HepG2 (cell line): Measurements from ENCODE around the gene TNP2. TPM values are rescaled to one million over a fixed set of nuclear protein-coding genes. Genes with fewer than 3 reads are reported as not detected.
A peak's percentile ranks its signal among the peaks of the same experiment; 100 is the strongest.

Source experiments
- AHR ChIP-seq: IDR thresholded peaks from 2 replicates; pipeline ENCODE4 v1.6.1; 2018; ENCODE audit warnings: missing genetic modification reagents, missing compliant biosample characterization
- CCDC6 ChIP-seq: sonication (generic); formaldehyde crosslinking; IDR thresholded peaks from 2 replicates; pipeline ENCODE4 v1.8.1; 2022; ENCODE audit warnings: mild to moderate bottlenecking, missing genetic modification reagents, moderate library complexity
- CHD4 ChIP-seq: fragments of 200-600 bp; sonication (generic); IDR thresholded peaks from 2 replicates; pipeline ENCODE4 v1.7.0; 2017; ENCODE audit warnings: mild to moderate bottlenecking, low read length, borderline replicate concordance
- CREM ChIP-seq, 2 experiments: sonication (generic) in 1 of 2; formaldehyde crosslinking in 1 of 2; IDR thresholded peaks; 2 replicates each; pipeline versions ENCODE4 v1.4.0 to v1.6.1; 2016 to 2020; ENCODE audit warnings: antibody characterized with exemption in 1 of 2, mild to moderate bottlenecking in 1 of 2, missing genetic modification reagents in 1 of 2
- KDM5B ChIP-seq: sonication (generic); formaldehyde crosslinking; IDR thresholded peaks from 2 replicates; pipeline ENCODE4 v1.4.0; 2020; ENCODE audit warnings: missing genetic modification reagents, mild to moderate bottlenecking, borderline replicate concordance
- KLF15 ChIP-seq: sonication (generic); formaldehyde crosslinking; IDR thresholded peaks from 2 replicates; pipeline ENCODE4 v1.8.1; 2023; ENCODE audit warnings: borderline replicate concordance, mild to moderate bottlenecking, inconsistent platforms, missing genetic modification reagents, mixed read lengths
- MAFF ChIP-seq: IDR thresholded peaks from 2 replicates; pipeline ENCODE4 v1.6.1; 2011; ENCODE audit warnings: low read depth, low read length, improper control_type of control experiment
- MED1 ChIP-seq: sonication (generic); formaldehyde crosslinking; IDR thresholded peaks from 2 replicates; pipeline ENCODE4 v1.4.0; 2020; ENCODE audit warnings: missing genetic modification reagents
- MIXL1 ChIP-seq: IDR thresholded peaks from 2 replicates; pipeline ENCODE4 v1.6.1; 2016
- MTF1 ChIP-seq: sonication (generic); formaldehyde crosslinking; IDR thresholded peaks from 2 replicates; pipeline ENCODE4 v1.5.0; 2020; ENCODE audit warnings: missing genetic modification reagents
- NR2F2 ChIP-seq: IDR thresholded peaks from 2 replicates; pipeline ENCODE4 v1.6.1; 2012; ENCODE audit warnings: low read depth, inconsistent platforms, borderline replicate concordance
- PHF5A ChIP-seq: IDR thresholded peaks from one replicate; pipeline ENCODE4 v1.6.1; 2018; ENCODE audit warnings: low read depth, missing genetic modification reagents; ENCODE audit not compliant: unreplicated experiment
- PRDM4 ChIP-seq: sonication (generic); formaldehyde crosslinking; IDR thresholded peaks from 2 replicates; pipeline ENCODE4 v1.9.0; 2021; ENCODE audit warnings: missing genetic modification reagents, borderline replicate concordance
- RFXAP ChIP-seq: sonication (generic); formaldehyde crosslinking; IDR thresholded peaks from 2 replicates; pipeline ENCODE4 v1.4.0; 2020; ENCODE audit warnings: missing genetic modification reagents, borderline replicate concordance
- RNF2 ChIP-seq: fragments of 450-650 bp; conservative IDR thresholded peaks from 2 replicates; pipeline ENCODE4 v1.6.1; 2016; ENCODE audit warnings: low read depth
- SMAD1 ChIP-seq: sonication (generic); formaldehyde crosslinking; IDR thresholded peaks from 2 replicates; pipeline ENCODE4 v1.4.0; 2020; ENCODE audit warnings: missing genetic modification reagents, low read depth, mild to moderate bottlenecking, borderline replicate concordance
- SP5 ChIP-seq: IDR thresholded peaks from 2 replicates; pipeline ENCODE4 v1.6.1; 2016; ENCODE audit warnings: low read depth, borderline replicate concordance
- TGIF2 ChIP-seq: IDR thresholded peaks from 2 replicates; pipeline ENCODE4 v1.6.1; 2016; ENCODE audit warnings: control low read depth, missing compliant biosample characterization
- ZBTB38 ChIP-seq: sonication (generic); formaldehyde crosslinking; IDR thresholded peaks from 2 replicates; pipeline ENCODE4 v1.5.1; 2020; ENCODE audit warnings: mild to moderate bottlenecking, missing genetic modification reagents
- ZNF136 ChIP-seq: sonication (generic); formaldehyde crosslinking; IDR thresholded peaks from 2 replicates; pipeline ENCODE4 v1.8.1; 2022; ENCODE audit warnings: low read depth, mild to moderate bottlenecking, moderate library complexity, missing genetic modification reagents
- ZNF20 ChIP-seq: sonication (generic); formaldehyde crosslinking; IDR thresholded peaks from 2 replicates; pipeline ENCODE4 v1.4.0; 2020; ENCODE audit warnings: mild to moderate bottlenecking, moderate library complexity, missing genetic modification reagents
- ZNF224 ChIP-seq: sonication (generic); formaldehyde crosslinking; IDR thresholded peaks from 2 replicates; pipeline ENCODE4 v1.5.0; 2020; ENCODE audit warnings: mild to moderate bottlenecking, missing genetic modification reagents
- ZNF24 ChIP-seq: fragments of 450-650 bp; IDR thresholded peaks from 2 replicates; pipeline ENCODE4 v1.6.1; 2017; ENCODE audit warnings: antibody characterized with exemption, mild to moderate bottlenecking
- ZNF543 ChIP-seq: sonication (generic); formaldehyde crosslinking; IDR thresholded peaks from 2 replicates; pipeline ENCODE4 v1.4.0; 2020; ENCODE audit warnings: mild to moderate bottlenecking, missing genetic modification reagents
- ZNF576 ChIP-seq: sonication (generic); formaldehyde crosslinking; IDR thresholded peaks from 2 replicates; pipeline ENCODE4 v1.4.0; 2020; ENCODE audit warnings: mild to moderate bottlenecking, missing genetic modification reagents
- ZNF710 ChIP-seq: sonication (generic); formaldehyde crosslinking; IDR thresholded peaks from 2 replicates; pipeline ENCODE4 v1.5.0; 2020; ENCODE audit warnings: mild to moderate bottlenecking, missing genetic modification reagents, borderline replicate concordance
- ZNF788 ChIP-seq: sonication (generic); formaldehyde crosslinking; IDR thresholded peaks from 2 replicates; pipeline ENCODE4 v1.5.0; 2020; ENCODE audit warnings: mild to moderate bottlenecking, missing genetic modification reagents, borderline replicate concordance
- polyA plus RNA-seq, 8 experiments: library from polyadenylated mRNA; depleted of rRNA in 3 of 8; stranded (reverse) in 7 of 8; unstranded in 1 of 8; fragments of >200 nt; fragmentation: Illumina TruSeq in 4 of 8; extraction: Trizol in 4 of 8; gene quantifications; 2 replicates each; pipeline versions ENCODE4 v1.2.1 to v1.2.3, GENCODE V29; 2011 to 2016; ENCODE audit warnings: low read depth in 4 of 8, missing spikeins in 1 of 8, mixed read lengths in 1 of 8; ENCODE audit not compliant: insufficient read depth in 1 of 8
- total RNA-seq, 5 experiments: library from RNA; depleted of rRNA; stranded (reverse); fragments of >200 nt; fragmentation: Illumina TruSeq; extraction: Trizol; gene quantifications; 2 replicates each; pipeline ENCODE4 v1.2.3, GENCODE V29; 2016; ENCODE audit warnings: low read depth in 1 of 5

TNP2 gene
- total and polyA plus RNA-seq, 2 of the 13 experiments (the other 11 are each of a cell fraction or from before 2014, with no cell fraction given) = not detected

GRCh38 chr16:11297492-11298142 is 28.5 kb upstream of the TNP2 start (continued):
- no peak for TF ChIP-seq ZNF576 (CRISPR knock-in tag)
- TF ChIP-seq RNF2 = no peak
- TF ChIP-seq KLF15 (CRISPR knock-in tag) = no peak
- peak; percentile 81 for TF ChIP-seq MED1 (CRISPR knock-in tag)
- no peak; the same call in 1 of the 2 replicates for TF ChIP-seq ZNF20 (CRISPR knock-in tag)
- peak; percentile 76; the same call in 1 of the 2 replicates for TF ChIP-seq RFXAP (CRISPR knock-in tag)
- no peak for TF ChIP-seq ZNF24
- no peak; the same call in 1 of the 2 replicates for TF ChIP-seq PRDM4
- TF ChIP-seq SMAD1 (CRISPR knock-in tag) = peak; percentile 65; the same call in 1 of the 2 replicates
- TF ChIP-seq CREM (IDR thresholded peaks at IDR 0.05) = no peak
- no peak for TF ChIP-seq CREM (CRISPR knock-in tag; IDR thresholded peaks at IDR 0.05)
- no peak for TF ChIP-seq CHD4
- no peak for TF ChIP-seq MAFF
- TF ChIP-seq CCDC6 = peak; percentile 56; the same call in 1 of the 2 replicates
- peak; percentile 3 for TF ChIP-seq PHF5A
- peak; percentile 86; the same call in 1 of the 2 replicates for TF ChIP-seq KDM5B (CRISPR knock-in tag)
- 0 out of 2 replicates have a peak, but pooled peaks have one; percentile 35 for TF ChIP-seq ZNF710 (CRISPR knock-in tag)
- TF ChIP-seq ZBTB38 (CRISPR knock-in tag) = peak; percentile 99
- no peak for TF ChIP-seq MIXL1 (CRISPR knock-in tag)
- TF ChIP-seq TGIF2 (CRISPR knock-in tag) = 0 out of 2 replicates have a peak, but pooled peaks have one; percentile 74
- peak; percentile 71; the same call in 1 of the 2 replicates for TF ChIP-seq MTF1 (CRISPR knock-in tag)
- TF ChIP-seq AHR = peak; percentile 73; the same call in 1 of the 2 replicates
- peak; percentile 60 for TF ChIP-seq SP5 (CRISPR knock-in tag)
- 0 out of 2 replicates have a peak, but pooled peaks have one; percentile 6 for TF ChIP-seq ZNF224 (CRISPR knock-in tag)
- TF ChIP-seq ZNF543 = 0 out of 2 replicates have a peak, but pooled peaks have one; percentile 13
- TF ChIP-seq NR2F2 = no peak
- peak; percentile 45; the same call in 1 of the 2 replicates for TF ChIP-seq ZNF136 (CRISPR knock-in tag)
- TF ChIP-seq ZNF788 = peak; percentile 78; the same call in 1 of the 2 replicates
